NT2/D1 (cell line): ENCODE results near the gene PSMG4.

ENCODE experiments used
- SUZ12 ChIP-seq: IDR thresholded peaks from 2 replicates; pipeline ENCODE4 v1.6.1; 2011; ENCODE audit not compliant: insufficient read length, insufficient read depth; ENCODE audit errors: extremely low read depth
- ZNF274 ChIP-seq: IDR thresholded peaks from 2 replicates; pipeline ENCODE4 v1.6.1; 2011; ENCODE audit warnings: mild to moderate bottlenecking, low read depth, low read length

DNA sequence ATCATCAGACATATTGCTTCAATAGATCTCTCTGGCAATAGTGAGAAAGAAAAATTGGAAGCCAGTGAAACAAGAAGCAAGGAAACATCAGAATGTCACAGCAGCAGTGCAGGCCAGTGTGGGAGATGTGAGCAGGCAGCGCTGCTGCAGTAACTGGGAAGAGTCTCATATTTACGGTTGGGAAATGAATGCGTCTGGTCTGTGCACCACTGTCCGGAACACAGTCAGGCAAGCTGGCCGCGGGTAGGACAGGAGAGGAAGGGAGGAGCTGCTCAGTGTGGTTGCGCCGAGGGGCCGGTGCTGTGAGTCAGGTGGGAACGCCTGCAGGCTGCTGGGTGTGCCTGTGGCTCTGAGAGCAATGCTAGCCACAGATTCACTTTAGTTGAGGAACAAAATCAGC is 6.4 kb upstream of the PSMG4 start:
- TF ChIP-seq SUZ12 (no peak), ZNF274 (no peak)
